ENCODE data around the gene GAA.

Gene GAA

DNA sequence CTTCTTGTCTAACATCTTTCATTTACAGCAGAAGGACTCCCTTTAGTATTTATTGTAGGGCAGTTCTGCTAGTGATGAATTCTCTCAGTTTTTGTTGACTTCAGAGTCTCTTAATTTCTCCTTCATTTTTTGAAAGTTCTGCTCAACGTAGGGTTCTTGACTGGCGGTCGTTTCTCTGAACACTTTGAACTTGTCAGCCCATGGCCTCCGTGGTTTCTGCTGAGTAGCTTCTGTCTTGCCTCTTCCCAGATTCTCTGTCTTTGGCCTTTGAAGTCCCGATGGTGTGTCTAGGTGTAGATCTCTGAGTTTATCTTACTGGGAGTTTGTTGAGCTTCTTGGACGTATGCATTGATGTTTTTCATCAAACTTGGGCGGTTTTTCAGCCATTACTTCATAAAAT lies 13.4 kb downstream of the GAA start:
- Histone ChIP-seq H3K27ac (ENCODE audit: poor library complexity, severe bottlenecking) (no peak overlapping the region), H3K36me3 (ENCODE audit: low read depth) (no peaks in the 10 kb centered on the region), H3K4me1 (ENCODE audit: insufficient read depth, poor library complexity, severe bottlenecking) (peaks cover 2% of the 10 kb centered on the region), H3K4me3 (ENCODE audit: severe bottlenecking) (no peak overlapping the region), H3K27me3 (ENCODE audit: insufficient read depth, poor library complexity, severe bottlenecking) (no peaks in the 10 kb centered on the region), H3K9me3 (ENCODE audit: severe bottlenecking) (no peaks in the 10 kb centered on the region)
- TF ChIP-seq, protein P1, sequence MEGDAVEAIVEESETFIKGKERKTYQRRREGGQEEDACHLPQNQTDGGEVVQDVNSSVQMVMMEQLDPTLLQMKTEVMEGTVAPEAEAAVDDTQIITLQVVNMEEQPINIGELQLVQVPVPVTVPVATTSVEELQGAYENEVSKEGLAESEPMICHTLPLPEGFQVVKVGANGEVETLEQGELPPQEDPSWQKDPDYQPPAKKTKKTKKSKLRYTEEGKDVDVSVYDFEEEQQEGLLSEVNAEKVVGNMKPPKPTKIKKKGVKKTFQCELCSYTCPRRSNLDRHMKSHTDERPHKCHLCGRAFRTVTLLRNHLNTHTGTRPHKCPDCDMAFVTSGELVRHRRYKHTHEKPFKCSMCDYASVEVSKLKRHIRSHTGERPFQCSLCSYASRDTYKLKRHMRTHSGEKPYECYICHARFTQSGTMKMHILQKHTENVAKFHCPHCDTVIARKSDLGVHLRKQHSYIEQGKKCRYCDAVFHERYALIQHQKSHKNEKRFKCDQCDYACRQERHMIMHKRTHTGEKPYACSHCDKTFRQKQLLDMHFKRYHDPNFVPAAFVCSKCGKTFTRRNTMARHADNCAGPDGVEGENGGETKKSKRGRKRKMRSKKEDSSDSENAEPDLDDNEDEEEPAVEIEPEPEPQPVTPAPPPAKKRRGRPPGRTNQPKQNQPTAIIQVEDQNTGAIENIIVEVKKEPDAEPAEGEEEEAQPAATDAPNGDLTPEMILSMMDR (IDR thresholded peaks at IDR 0.05; ENCODE audit: poor library complexity, severe bottlenecking): no peak
- peak; percentile 5 for DNase-seq (ENCODE audit: low spot score)
- ATAC-seq (ENCODE audit: low read depth): no peak

DNA sequence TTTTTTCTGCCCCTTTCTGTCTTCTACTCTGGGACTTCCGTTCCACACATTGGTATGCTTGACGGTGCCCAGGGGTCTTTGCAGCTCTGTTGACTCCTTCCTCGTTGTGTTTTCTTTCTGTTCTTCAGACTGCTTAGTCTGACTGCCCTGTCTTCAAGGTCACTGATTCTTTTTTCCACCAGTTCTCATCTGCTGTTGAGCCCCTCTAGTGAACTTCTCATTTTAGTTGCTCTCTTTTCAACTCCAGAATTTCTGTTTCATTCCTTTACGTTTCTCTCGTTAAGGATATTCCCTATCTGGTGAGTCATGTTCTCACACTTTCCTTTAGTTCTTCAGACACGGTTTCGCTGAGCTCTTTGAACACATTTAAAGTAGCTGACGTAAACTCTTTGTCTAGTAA lies 13.8 kb downstream of the GAA start:
- no peaks in the 10 kb centered on the region for H3K36me3 ChIP-seq (ENCODE audit: low read depth)
- TF ChIP-seq, protein P1 (IDR thresholded peaks at IDR 0.05; ENCODE audit: poor library complexity, severe bottlenecking): no peak
- H3K4me3 ChIP-seq (ENCODE audit: severe bottlenecking): no peak overlapping the region
- H3K9me3 ChIP-seq (ENCODE audit: severe bottlenecking): no peaks in the 10 kb centered on the region
- DNase-seq (ENCODE audit: low spot score): no peak
- no peak for ATAC-seq (ENCODE audit: low read depth)
- no peaks in the 10 kb centered on the region for H3K27me3 ChIP-seq (ENCODE audit: insufficient read depth, poor library complexity, severe bottlenecking)
- H3K4me1 ChIP-seq (ENCODE audit: insufficient read depth, poor library complexity, severe bottlenecking): no peaks in the 10 kb centered on the region
- H3K27ac ChIP-seq (ENCODE audit: poor library complexity, severe bottlenecking): no peak overlapping the region

DNA sequence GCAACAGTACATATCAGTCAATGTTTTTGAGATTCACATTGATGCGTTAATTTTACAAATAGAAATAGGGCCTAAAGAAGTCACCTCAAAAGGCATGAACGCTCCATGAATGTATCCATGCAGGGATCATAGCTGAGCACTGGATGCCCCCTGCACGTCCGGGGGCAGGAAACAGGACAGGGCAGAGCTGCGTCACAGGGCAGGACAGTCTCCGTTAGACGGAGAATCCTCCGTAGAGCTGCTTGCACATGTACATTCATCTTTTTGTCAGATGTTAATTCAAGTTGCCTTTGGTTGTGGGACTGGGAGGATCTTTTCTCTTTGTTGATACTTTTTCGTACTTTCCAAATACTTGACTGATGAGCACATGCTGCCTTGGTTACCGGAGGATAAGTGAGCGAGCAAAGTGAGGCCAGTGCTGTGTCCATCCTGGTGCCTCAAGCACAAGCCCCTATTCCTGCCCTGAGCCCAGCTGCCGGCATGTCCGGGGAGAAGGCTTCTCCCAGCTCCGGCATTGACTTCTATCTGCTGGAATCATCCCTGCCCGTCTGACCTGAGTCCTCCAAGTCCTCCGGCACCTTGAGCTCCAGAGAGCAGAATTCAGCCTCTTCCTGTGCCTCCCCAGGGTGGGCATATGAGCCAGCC lies 15.0 kb downstream of the GAA start:
- no peaks in the 10 kb centered on the region for H3K4me1 ChIP-seq (ENCODE audit: insufficient read depth, poor library complexity, severe bottlenecking)
- TF ChIP-seq, protein P1 (IDR thresholded peaks at IDR 0.05; ENCODE audit: poor library complexity, severe bottlenecking): no peak
- ATAC-seq (ENCODE audit: low read depth): no peak
- H3K36me3 ChIP-seq (ENCODE audit: low read depth): no peaks in the 10 kb centered on the region
- H3K4me3 ChIP-seq (ENCODE audit: severe bottlenecking): no peak overlapping the region
- H3K27ac ChIP-seq (ENCODE audit: poor library complexity, severe bottlenecking): no peak overlapping the region
- no peaks in the 10 kb centered on the region for H3K9me3 ChIP-seq (ENCODE audit: severe bottlenecking)
- peak; percentile 51 for DNase-seq (ENCODE audit: low spot score)
- no peaks in the 10 kb centered on the region for H3K27me3 ChIP-seq (ENCODE audit: insufficient read depth, poor library complexity, severe bottlenecking)

DNA sequence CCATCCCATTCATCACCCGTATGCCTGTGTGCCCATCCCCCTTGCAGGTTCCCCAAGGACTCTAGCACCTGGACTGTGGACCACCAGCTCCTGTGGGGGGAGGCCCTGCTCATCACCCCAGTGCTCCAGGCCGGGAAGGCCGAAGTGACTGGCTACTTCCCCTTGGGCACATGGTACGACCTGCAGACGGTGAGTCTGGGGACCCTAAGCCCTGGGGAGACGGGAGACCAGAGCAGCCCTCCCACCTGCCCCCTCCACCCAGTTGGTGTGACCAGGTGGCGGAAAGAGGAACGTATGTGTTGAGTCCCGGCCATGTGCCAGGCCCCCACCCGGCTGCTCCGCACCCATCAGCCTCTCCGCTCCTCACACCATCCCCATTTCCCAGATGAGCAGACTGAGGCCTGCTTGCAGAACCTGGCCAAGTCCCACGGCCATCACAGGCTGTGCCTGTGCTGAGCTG lies 15.6 kb downstream of the GAA start:
- DNase-seq (ENCODE audit: low spot score) (peak; percentile 58), ATAC-seq (ENCODE audit: low read depth) (no peak)
- TF ChIP-seq, protein P1 (IDR thresholded peaks at IDR 0.05; ENCODE audit: poor library complexity, severe bottlenecking): no peak
- Histone ChIP-seq H3K9me3 (ENCODE audit: severe bottlenecking) (no peaks in the 10 kb centered on the region), H3K4me1 (ENCODE audit: insufficient read depth, poor library complexity, severe bottlenecking) (no peaks in the 10 kb centered on the region), H3K27ac (ENCODE audit: poor library complexity, severe bottlenecking) (no peak overlapping the region), H3K4me3 (ENCODE audit: severe bottlenecking) (no peak overlapping the region), H3K27me3 (ENCODE audit: insufficient read depth, poor library complexity, severe bottlenecking) (no peaks in the 10 kb centered on the region), H3K36me3 (ENCODE audit: low read depth) (no peaks in the 10 kb centered on the region)

All from RWPE2 (cell line).